DND-41 (cell line): Measurements from ENCODE around the gene U2SURP.

Source experiments
- ATAC-seq: fragments of 200-7000 bp; cut with Tn5 transposase; 3 replicates; pipeline ENCODE4 v1.9.1; 2021; ENCODE audit warnings: low read depth; ENCODE audit not compliant: insufficient read depth
- DNase-seq: peaks from one replicate; pipeline ENCODE4 v3.0.0-alpha.2; 2020
- H2AFZ ChIP-seq: 2 replicates; pipeline ENCODE4 v1.6.0; 2012; ENCODE audit warnings: low read depth, low read length
- H3K27ac ChIP-seq: 2 replicates; pipeline ENCODE4 v1.5.1; 2012; ENCODE audit warnings: low read length, inconsistent platforms
- H3K27me3 ChIP-seq: fragments of 200-600 bp; sonication (generic); 2 replicates; pipeline ENCODE4 v1.6.0; 2012; ENCODE audit warnings: low read length, mild to moderate bottlenecking, inconsistent platforms; ENCODE audit not compliant: insufficient read depth, poor library complexity
- H3K36me3 ChIP-seq: 2 replicates; pipeline ENCODE4 v1.5.1; 2012; ENCODE audit warnings: low read length, inconsistent platforms; ENCODE audit not compliant: insufficient read depth
- H3K4me1 ChIP-seq: 2 replicates; pipeline ENCODE4 v1.5.1; 2012; ENCODE audit warnings: mild to moderate bottlenecking, low read length; ENCODE audit not compliant: insufficient read depth
- H3K4me2 ChIP-seq: 2 replicates; pipeline ENCODE4 v1.6.0; 2012; ENCODE audit warnings: mild to moderate bottlenecking, moderate library complexity, low read length, inconsistent platforms; ENCODE audit not compliant: insufficient read depth
- H3K4me3 ChIP-seq, 2 experiments: fragments of 200-600 bp in 1 of 2; shearing (Covaris generic) in 1 of 2; 2 replicates each; pipeline ENCODE4 v1.5.1; 2012 to 2016; ENCODE audit warnings: inconsistent platforms in 2 of 2, low read length in 2 of 2, mild to moderate bottlenecking in 2 of 2, low read depth in 1 of 2, moderate library complexity in 1 of 2
- H3K79me2 ChIP-seq: 2 replicates; pipeline ENCODE4 v1.6.0; 2012; ENCODE audit warnings: low read length, inconsistent platforms; ENCODE audit not compliant: insufficient read depth
- H3K9ac ChIP-seq: 2 replicates; pipeline ENCODE4 v1.6.0; 2012; ENCODE audit warnings: low read depth, mild to moderate bottlenecking, inconsistent platforms, low read length, moderate library complexity
- H3K9me3 ChIP-seq: 2 replicates; pipeline ENCODE4 v1.5.1; 2012; ENCODE audit warnings: low read length, moderate library complexity, mild to moderate bottlenecking, inconsistent platforms; ENCODE audit not compliant: insufficient read depth, severe bottlenecking
- H4K20me1 ChIP-seq: 2 replicates; pipeline ENCODE4 v1.6.0; 2012; ENCODE audit warnings: low read length; ENCODE audit not compliant: insufficient read depth
- CTCF ChIP-seq: IDR thresholded peaks from 2 replicates; pipeline ENCODE4 v1.5.1; 2012; ENCODE audit warnings: borderline replicate concordance, low read length, moderate library complexity, mild to moderate bottlenecking; ENCODE audit not compliant: poor library complexity, severe bottlenecking; ENCODE audit errors: extremely low read depth
- EZH2 ChIP-seq: IDR thresholded peaks from 3 replicates; pipeline ENCODE4 v1.6.1; 2012; ENCODE audit warnings: borderline replicate concordance, low read depth, mild to moderate bottlenecking, moderate library complexity, low read length, inconsistent platforms; ENCODE audit not compliant: severe bottlenecking

The U2SURP gene

GRCh38 chr3:143056372-143056771 is 55.0 kb downstream of the U2SURP start:
- no peak overlapping the region for H2AFZ ChIP-seq
- TF ChIP-seq CTCF (no peak), EZH2 (no peak)
- no peaks in the 10 kb centered on the region for H3K9me3 ChIP-seq
- H3K79me2 ChIP-seq = no peaks in the 10 kb centered on the region
- no peaks in the 10 kb centered on the region for H4K20me1 ChIP-seq
- H3K27ac ChIP-seq = no peak overlapping the region
- no peaks in the 10 kb centered on the region for H3K4me1 ChIP-seq
- H3K4me3 ChIP-seq = no peak overlapping the region
- no peaks in the 10 kb centered on the region for H3K27me3 ChIP-seq
- ATAC-seq (no peak), DNase-seq (no peak)
- H3K36me3 ChIP-seq = peaks cover 95% of the 10 kb centered on the region
- no peak overlapping the region for H3K4me2 ChIP-seq
- no peak overlapping the region for H3K9ac ChIP-seq

- ATAC-seq (no peak), DNase-seq (no peak)
- H3K4me2 ChIP-seq = no peak overlapping the region
- no peaks in the 10 kb centered on the region for H3K9me3 ChIP-seq
- no peaks in the 10 kb centered on the region for H4K20me1 ChIP-seq
- H3K27ac ChIP-seq = no peak overlapping the region
- H3K27me3 ChIP-seq = no peaks in the 10 kb centered on the region
- no peak overlapping the region for H2AFZ ChIP-seq
- H3K36me3 ChIP-seq = peaks cover 57% of the 10 kb centered on the region
- no peak overlapping the region for H3K9ac ChIP-seq
- H3K79me2 ChIP-seq = no peaks in the 10 kb centered on the region
- H3K4me1 ChIP-seq = no peaks in the 10 kb centered on the region
- TF ChIP-seq CTCF = no peak
- H3K4me3 ChIP-seq = no peak overlapping the region
These were observed 59.5 kb downstream of the U2SURP start for GRCh38 chr3:143060906-143061305.

- Histone ChIP-seq H3K9ac (no peak overlapping the region), H4K20me1 (no peaks in the 10 kb centered on the region), H3K36me3 (peaks cover 37% of the 10 kb centered on the region; the same call in 1 of the 2 replicates), H3K9me3 (no peaks in the 10 kb centered on the region), H2AFZ (no peak overlapping the region), H3K4me3 (no peak overlapping the region), H3K79me2 (no peaks in the 10 kb centered on the region), H3K27me3 (no peaks in the 10 kb centered on the region), H3K4me1 (no peaks in the 10 kb centered on the region), H3K4me2 (no peak overlapping the region), H3K27ac (no peak overlapping the region)
- ATAC-seq (no peak), DNase-seq (no peak)
- TF ChIP-seq CTCF (no peak), EZH2 (no peak)
These were observed 61.6 kb downstream of the U2SURP start for GRCh38 chr3:143063018-143063417.

- DNase-seq (no peak), ATAC-seq (no peak)
- no peaks in the 10 kb centered on the region for H3K9me3 ChIP-seq
- H3K4me3 ChIP-seq = no peak overlapping the region
- H3K27ac ChIP-seq = no peak overlapping the region
- H4K20me1 ChIP-seq = no peaks in the 10 kb centered on the region
- no peak overlapping the region for H3K9ac ChIP-seq
- no peaks in the 10 kb centered on the region for H3K4me1 ChIP-seq
- H3K36me3 ChIP-seq = peaks cover 21% of the 10 kb centered on the region; the same call in 1 of the 2 replicates
- TF ChIP-seq EZH2 (no peak), CTCF (no peak)
- H3K79me2 ChIP-seq = no peaks in the 10 kb centered on the region
- H2AFZ ChIP-seq = no peak overlapping the region
- no peaks in the 10 kb centered on the region for H3K27me3 ChIP-seq
- H3K4me2 ChIP-seq = no peak overlapping the region
These were observed 63.4 kb downstream of the U2SURP start for GRCh38 chr3:143064777-143065176.
